GM23248 (cell line): ENCODE measurements around the gene SLC10A3. TPM values are rescaled to one million over a fixed set of nuclear protein-coding genes. Genes with fewer than 3 reads are reported as not detected.
A peak's percentile ranks its signal among the peaks of the same experiment; 100 is the strongest.

Experiments used
- DNase-seq: peaks from one replicate; pipeline ENCODE4 v3.0.0-alpha.2; 2015
- H2AFZ ChIP-seq: fragments of 200-600 bp; sonication (generic); 2 replicates; pipeline ENCODE4 v1.6.1; 2016; ENCODE audit warnings: antibody characterized with exemption
- H3F3A ChIP-seq: fragments of 200-600 bp; sonication (generic); 2 replicates; pipeline ENCODE4 v1.6.1; 2016; ENCODE audit warnings: mild to moderate bottlenecking, antibody characterized with exemption, mixed run types; ENCODE audit not compliant: insufficient read depth
- H3K27ac ChIP-seq: fragments of 200-600 bp; sonication (generic); 2 replicates; pipeline ENCODE4 v1.5.1; 2016; ENCODE audit warnings: mild to moderate bottlenecking
- H3K27me3 ChIP-seq: fragments of 200-600 bp; sonication (generic); replicated peaks from 2 replicates; pipeline ENCODE4 v1.6.1; 2016; ENCODE audit warnings: mild to moderate bottlenecking; ENCODE audit not compliant: insufficient read depth
- H3K36me3 ChIP-seq: fragments of 200-600 bp; sonication (generic); 2 replicates; pipeline ENCODE4 v1.6.1; 2016; ENCODE audit warnings: low read depth, mild to moderate bottlenecking
- H3K4me1 ChIP-seq: fragments of 200-600 bp; sonication (generic); 2 replicates; pipeline ENCODE4 v1.6.1; 2016; ENCODE audit warnings: mild to moderate bottlenecking; ENCODE audit not compliant: insufficient read depth
- H3K4me2 ChIP-seq: fragments of 200-600 bp; sonication (generic); one replicate; pipeline ENCODE4 v1.6.1; 2016; ENCODE audit warnings: mild to moderate bottlenecking; ENCODE audit not compliant: unreplicated experiment
- H3K4me3 ChIP-seq: fragments of 200-600 bp; sonication (generic); 2 replicates; pipeline ENCODE4 v1.5.1; 2016; ENCODE audit warnings: mild to moderate bottlenecking
- H3K79me2 ChIP-seq: fragments of 200-600 bp; sonication (generic); 2 replicates; pipeline ENCODE4 v1.6.1; 2016; ENCODE audit warnings: mild to moderate bottlenecking; ENCODE audit not compliant: insufficient read depth
- H3K9ac ChIP-seq: fragments of 200-600 bp; sonication (generic); 2 replicates; pipeline ENCODE4 v1.6.1; 2016; ENCODE audit warnings: mild to moderate bottlenecking
- H3K9me2 ChIP-seq: fragments of 200-600 bp; sonication (generic); 2 replicates; pipeline ENCODE4 v1.6.1; 2016; ENCODE audit warnings: mixed run types, mild to moderate bottlenecking, moderate library complexity; ENCODE audit not compliant: insufficient read depth
- H3K9me3 ChIP-seq: fragments of 200-600 bp; sonication (generic); one replicate; pipeline ENCODE4 v1.6.1; 2017; ENCODE audit warnings: low read depth
- H4K20me1 ChIP-seq: fragments of 200-600 bp; sonication (generic); 2 replicates; pipeline ENCODE4 v1.6.0; 2016; ENCODE audit not compliant: insufficient read depth
- EZH2 ChIP-seq: fragments of 200-600 bp; sonication (generic); IDR thresholded peaks from 2 replicates; pipeline ENCODE4 v1.6.1; 2018; ENCODE audit warnings: antibody characterized with exemption, mild to moderate bottlenecking; ENCODE audit not compliant: insufficient read depth, poor library complexity, severe bottlenecking
- EZH2phosphoT487 ChIP-seq: fragments of 200-600 bp; sonication (generic); IDR thresholded peaks from 2 replicates; pipeline ENCODE4 v1.6.1; 2018; ENCODE audit warnings: antibody characterized with exemption, moderate library complexity, mild to moderate bottlenecking, low read depth; ENCODE audit not compliant: insufficient read depth
- WGBS, 2 experiments: methylation state at CpG; one replicate each; pipeline ENCODE4 v1.1.6; 2015 to 2017; ENCODE audit warnings: low lambda C conversion rate in 2 of 2, low coverage in 1 of 2; ENCODE audit errors: missing lambda C conversion rate in 2 of 2; 5-methylcytosine and 5-hydroxymethylcytosine counted together
- in situ Hi-C: fragments of 300-500 bp; cut with MboI; formaldehyde crosslinking; loops from 2 replicates; pipeline ENCODE4 v1.15.0; 2020
- polyA plus RNA-seq: library from polyadenylated mRNA; unstranded; fragments of >200 nt; fragmentation: Nextera tagmentation; extraction: Ambion mirVana; gene quantifications from 2 replicates; pipeline ENCODE4 v1.2.1, GENCODE V29; 2016
- total RNA-seq: library from RNA; depleted of rRNA; stranded (reverse); fragments of >200 nt; shearing (Covaris generic); gene quantifications from 2 replicates; pipeline ENCODE4 v1.2.3, GENCODE V29; 2014

SLC10A3 gene
- total and polyA plus RNA-seq, 2 experiments from 2014 or later, result 50.8 to 61.0 TPM

- WGBS, 2 experiments, result 0 to 3% methylated on average over 9 to 11 of the region's 95 CpGs
- Histone ChIP-seq H3K9me3 (no peaks in the 10 kb centered on the region), H3K27ac (peak within 1 kb of the TSS; percentile 39), H4K20me1 (no peaks in the 10 kb centered on the region), H3K4me1 (no peaks in the 10 kb centered on the region), H3K27me3 (no peaks in the 10 kb centered on the region), H3K4me2 (peak within 1 kb of the TSS; percentile 68), H3K4me3 (peak within 1 kb of the TSS; percentile 78), H3F3A (no peaks in the 10 kb centered on the region), H2AFZ (peak within 1 kb of the TSS; percentile 56; the same call in 1 of the 2 replicates), H3K36me3 (no peaks in the 10 kb centered on the region), H3K9me2 (no peaks in the 10 kb centered on the region), H3K9ac (peak within 1 kb of the TSS; percentile 80), H3K79me2 (peaks cover 27% of the 10 kb centered on the region)
- in situ Hi-C loops, result no loop called here
- TF ChIP-seq EZH2phosphoT487 (no peak), EZH2 (no peak)
- DNase-seq, result peak; percentile 63
Observed at GRCh38 chrX:154486396-154487207, 3.8 kb downstream of the SLC10A3 start, which contains the start of gene UBL4A. Gene UBL4A, minus strand, starts transcription at chrX:154486615. Its CDS starts 31 bp downstream, at chrX:154486584.

DNA sequence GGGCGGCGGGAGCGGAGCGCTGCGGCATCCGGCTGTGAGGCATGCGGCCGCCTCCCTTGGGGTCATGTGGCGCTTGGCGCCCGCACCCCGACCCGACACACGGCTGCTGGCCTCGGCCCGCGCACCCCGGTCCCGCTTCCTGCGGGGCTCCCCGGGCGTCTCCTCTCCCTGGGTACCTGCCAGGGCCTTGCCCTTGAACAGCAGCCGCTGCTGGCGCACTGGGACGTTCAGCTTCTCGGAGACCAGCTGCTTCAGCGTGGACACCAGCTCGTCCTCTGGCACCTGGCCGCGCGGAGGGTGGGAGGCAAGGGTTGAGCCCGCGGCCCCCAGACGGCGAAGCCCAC lies 4.4 kb downstream of the SLC10A3 start:
- no peaks in the 10 kb centered on the region for H3K9me2 ChIP-seq
- H3K27me3 ChIP-seq, result no peaks in the 10 kb centered on the region
- H3K36me3 ChIP-seq, result no peaks in the 10 kb centered on the region
- peak; percentile 58 for DNase-seq
- H3F3A ChIP-seq, result no peaks in the 10 kb centered on the region
- WGBS, 2 experiments, result 0 to 2% methylated on average over 2 to 10 of the region's 35 CpGs
- TF ChIP-seq EZH2phosphoT487 (no peak), EZH2 (no peak)
- H3K4me2 ChIP-seq, result peak overlapping the region; percentile 68
- peak overlapping the region; percentile 78 for H3K4me3 ChIP-seq
- peak overlapping the region; percentile 39 for H3K27ac ChIP-seq
- H3K9me3 ChIP-seq, result no peaks in the 10 kb centered on the region
- in situ Hi-C loops, result no loop called here
- H3K4me1 ChIP-seq, result no peaks in the 10 kb centered on the region
- H2AFZ ChIP-seq, result peak overlapping the region; percentile 56; the same call in 1 of the 2 replicates
- H3K79me2 ChIP-seq, result peaks cover 27% of the 10 kb centered on the region
- H4K20me1 ChIP-seq, result no peaks in the 10 kb centered on the region
- peak overlapping the region; percentile 80 for H3K9ac ChIP-seq

DNA sequence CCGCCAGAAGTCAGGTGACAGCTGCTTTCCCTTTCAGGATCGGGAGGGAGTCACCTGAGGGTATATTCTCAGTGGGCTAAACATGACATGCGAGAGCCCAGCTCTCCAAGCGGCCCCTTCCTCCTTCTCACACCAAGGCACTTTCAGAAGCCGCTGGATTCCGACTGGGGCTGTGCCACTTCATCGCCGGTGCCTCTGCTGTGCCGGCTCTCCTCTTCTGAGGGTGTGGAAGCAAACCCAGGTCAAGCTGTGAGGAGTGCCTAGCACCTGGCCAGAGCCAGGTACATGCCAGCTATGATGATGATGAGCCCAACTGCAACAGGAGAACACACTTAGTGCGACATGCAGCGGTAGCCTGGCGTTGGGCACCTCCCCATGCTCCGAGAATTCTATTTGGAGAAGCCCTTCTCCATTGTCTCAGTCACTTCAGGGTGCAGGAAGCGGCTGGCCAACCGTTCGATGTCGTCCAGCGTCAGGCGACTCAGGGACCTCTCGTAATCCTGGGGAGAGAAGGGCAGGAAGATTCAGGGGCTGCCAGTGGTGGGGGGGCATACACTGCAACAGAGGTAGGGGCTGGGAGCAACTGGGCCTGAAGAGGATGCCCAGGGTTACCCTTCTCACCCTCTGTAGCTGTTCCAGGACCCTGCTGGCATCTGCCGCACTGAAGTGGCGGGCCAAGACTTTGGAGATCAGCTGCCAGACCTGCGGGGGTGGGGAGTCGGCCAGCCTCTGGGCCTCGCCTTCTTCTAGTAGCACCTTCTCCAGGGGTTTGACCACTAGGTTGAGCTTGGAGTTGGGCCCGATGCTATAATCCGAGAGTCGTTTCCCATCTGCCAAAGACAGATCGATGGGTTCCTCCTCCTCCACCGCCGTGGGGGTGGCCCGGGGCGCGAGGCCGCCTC lies 5.0 kb downstream of the SLC10A3 start:
- TF ChIP-seq EZH2, result no peak
- no peak for TF ChIP-seq EZH2phosphoT487
- Histone ChIP-seq H3K4me2 (peak overlapping the region; percentile 68), H3K9me3 (no peaks in the 10 kb centered on the region), H2AFZ (peak overlapping the region; percentile 56; the same call in 1 of the 2 replicates), H3K4me1 (no peaks in the 10 kb centered on the region), H3K27me3 (no peaks in the 10 kb centered on the region), H3K9ac (peak overlapping the region; percentile 80), H3K36me3 (no peaks in the 10 kb centered on the region), H3K9me2 (no peaks in the 10 kb centered on the region), H3K4me3 (peak overlapping the region; percentile 78), H3K27ac (no peak overlapping the region; the same call in 1 of the 2 replicates), H3F3A (no peaks in the 10 kb centered on the region), H4K20me1 (no peaks in the 10 kb centered on the region), H3K79me2 (peaks cover 27% of the 10 kb centered on the region)
- WGBS, 2 experiments, result 36 to 45% methylated on average over 23 to 27 of the region's 35 CpGs
- in situ Hi-C loops, result no loop called here
- DNase-seq, result no peak

- WGBS, 2 experiments, result 69 to 73% methylated on average over 9 of the region's 16 CpGs
- no peak overlapping the region for H3K27ac ChIP-seq
Observed at GRCh38 chrX:154484255-154485149, 5.9 kb downstream of the SLC10A3 start.

More at GRCh38 chrX:154484255-154485149, 5.9 kb downstream of the SLC10A3 start:
- H3K9me3 ChIP-seq, result no peaks in the 10 kb centered on the region
- no peaks in the 10 kb centered on the region for H3K27me3 ChIP-seq
- in situ Hi-C loops, result no loop called here
- H3K79me2 ChIP-seq, result peaks cover 27% of the 10 kb centered on the region
- H3K4me2 ChIP-seq, result no peak overlapping the region
- no peak overlapping the region for H3K9ac ChIP-seq
- H3K4me3 ChIP-seq, result no peak overlapping the region
- H3K4me1 ChIP-seq, result no peaks in the 10 kb centered on the region
- H3F3A ChIP-seq, result no peaks in the 10 kb centered on the region
- no peaks in the 10 kb centered on the region for H4K20me1 ChIP-seq
- no peaks in the 10 kb centered on the region for H3K36me3 ChIP-seq
- TF ChIP-seq EZH2 (no peak), EZH2phosphoT487 (no peak)
- no peak overlapping the region for H2AFZ ChIP-seq
- peak; percentile 55 for DNase-seq
- H3K9me2 ChIP-seq, result no peaks in the 10 kb centered on the region
